ENCODE results near the gene HBP1.

Gene HBP1

DNA sequence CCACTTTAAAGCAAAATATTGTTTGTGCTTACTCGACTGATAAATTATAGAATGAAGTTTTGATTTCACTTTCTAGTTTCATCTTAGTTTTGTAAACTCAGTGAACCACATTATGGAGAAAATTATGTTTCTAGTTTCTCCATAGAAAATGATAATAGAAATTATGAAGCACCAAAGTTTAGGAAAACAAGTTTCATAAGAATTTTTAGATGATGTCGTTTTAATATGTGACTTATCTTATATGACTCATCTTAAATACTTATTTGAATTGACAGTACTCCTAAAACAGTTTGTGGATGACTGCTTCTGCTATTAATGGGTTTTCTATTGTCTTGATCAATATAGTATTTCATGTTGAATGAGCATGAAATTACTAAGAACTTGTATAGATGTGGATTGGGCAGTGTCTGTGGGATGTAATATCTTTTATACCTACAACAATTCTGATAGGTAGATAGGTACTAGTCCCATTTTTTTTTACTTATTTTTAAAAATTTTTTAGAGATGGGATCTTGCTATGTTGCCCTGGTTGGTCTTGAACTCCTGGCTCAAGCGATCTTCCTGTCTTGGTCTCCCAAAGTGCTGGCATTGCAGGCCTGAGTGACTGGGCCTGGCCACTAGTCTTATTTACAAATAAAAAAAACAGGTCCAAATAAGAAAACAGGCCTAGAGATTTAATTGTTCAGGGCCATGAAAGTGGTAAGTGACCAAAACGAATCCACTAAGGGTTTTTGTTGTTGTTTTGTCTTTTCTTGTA is 3.7 kb downstream of the HBP1 start:
- peak; percentile 48 for DNase-seq
- in situ Hi-C loops (cut with HindIII; ENCODE audit: low pct_ligation_motif_present, low pct_unique_long_range_greater_than_20kb, low sequenced_read_pairs) = no loop called here

DNA sequence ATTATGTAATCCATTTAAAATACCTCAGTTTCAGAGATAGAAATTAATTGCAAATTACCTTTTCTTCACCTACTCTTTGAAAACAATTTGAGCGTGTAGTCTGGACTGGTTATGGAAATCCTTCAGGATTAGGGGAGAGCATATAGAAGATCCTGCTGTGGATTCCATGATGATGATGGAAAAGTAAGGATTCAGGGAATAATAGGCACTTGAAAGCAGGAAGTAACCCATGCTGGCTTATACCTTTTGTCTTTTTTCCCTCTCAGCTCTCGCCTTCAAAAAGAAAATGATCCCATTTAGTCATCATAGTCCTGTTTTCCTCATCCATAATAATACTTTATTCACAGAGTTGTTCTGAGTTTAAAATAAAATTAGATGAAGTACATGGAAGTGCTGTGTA is 4.4 kb downstream of the HBP1 start:
- in situ Hi-C loops (cut with HindIII; ENCODE audit: low pct_ligation_motif_present, low pct_unique_long_range_greater_than_20kb, low sequenced_read_pairs) = no loop called here

DNA sequence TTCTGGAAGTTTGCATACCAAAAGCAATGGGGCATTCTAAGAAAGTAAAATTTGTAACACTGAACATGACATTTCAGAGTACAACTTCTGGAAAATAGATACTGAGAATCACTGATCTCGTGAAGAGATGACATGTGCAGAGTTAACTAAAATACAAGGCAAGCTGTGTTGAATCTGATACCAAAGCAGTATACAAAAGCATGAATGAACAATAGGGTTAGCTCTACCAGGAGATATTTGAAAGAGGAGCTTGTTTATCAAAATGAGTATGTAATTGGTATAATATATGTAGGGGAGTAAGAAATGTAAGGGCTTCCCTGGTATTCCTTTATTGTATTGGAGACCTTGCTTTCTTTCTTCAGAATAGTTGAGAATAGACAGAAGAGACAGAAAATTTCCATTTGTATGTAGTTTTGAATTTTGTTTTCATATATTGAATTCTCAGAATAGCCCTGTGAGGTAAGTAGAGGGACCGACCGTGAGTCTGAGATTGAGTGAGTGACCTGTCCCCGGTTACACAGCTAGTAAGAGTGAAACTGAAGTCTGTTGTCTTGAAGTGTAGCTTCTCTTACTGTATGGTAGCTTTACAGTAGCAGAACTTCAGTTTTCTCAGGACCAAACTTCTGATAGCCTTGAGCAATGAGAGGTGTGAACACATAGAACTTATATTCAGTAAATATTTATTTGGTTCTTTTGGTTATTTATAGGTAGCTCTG is 5.0 kb downstream of the HBP1 start:
- in situ Hi-C loops (cut with HindIII; ENCODE audit: low pct_ligation_motif_present, low pct_unique_long_range_greater_than_20kb, low sequenced_read_pairs) = no loop called here
- DNase-seq = no peak

More for the DNA sequence above, 4.4 kb downstream of the HBP1 start:
- DNase-seq = no peak

DNA sequence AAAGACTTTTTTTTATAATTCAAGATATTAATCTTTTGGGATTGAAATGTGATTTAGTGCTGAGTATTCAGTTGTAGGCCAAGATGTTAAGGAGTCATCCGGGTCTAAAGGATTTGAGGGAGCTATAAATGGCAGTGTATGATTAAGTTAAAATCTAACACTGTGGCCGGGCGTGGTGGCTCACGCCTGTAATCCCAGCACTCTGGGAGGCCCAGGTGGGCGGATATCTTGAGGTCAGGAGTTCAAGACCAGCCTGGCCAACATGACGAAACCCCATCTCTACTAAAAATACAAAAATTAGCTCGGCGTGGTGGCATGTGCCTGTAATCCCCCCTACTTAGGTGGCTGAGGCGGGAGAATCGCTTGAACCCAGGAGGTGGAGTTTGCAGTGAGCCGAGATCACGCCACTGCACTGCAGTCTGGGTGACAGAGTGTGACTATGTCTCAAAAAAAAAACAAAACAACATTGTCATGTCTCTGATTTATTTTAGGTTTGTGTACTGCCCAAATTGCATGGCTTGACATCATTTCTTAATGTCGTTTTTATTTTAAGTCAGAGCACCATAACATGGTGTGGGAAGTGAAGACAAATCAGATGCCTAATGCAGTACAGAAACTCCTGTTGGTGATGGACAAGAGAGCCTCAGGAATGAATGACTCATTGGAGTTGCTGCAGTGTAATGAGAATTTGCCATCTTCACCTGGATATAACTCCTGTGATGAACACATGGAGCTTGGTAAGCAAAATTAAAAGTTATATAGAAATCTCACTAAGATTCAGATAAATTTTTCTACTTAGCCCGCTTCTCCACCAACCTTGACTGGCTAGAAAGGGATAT is 10.7 kb downstream of the HBP1 start:
- DNase-seq = peak; percentile 66
- in situ Hi-C loops (cut with HindIII; ENCODE audit: low pct_ligation_motif_present, low pct_unique_long_range_greater_than_20kb, low sequenced_read_pairs) = no loop called here

DNA sequence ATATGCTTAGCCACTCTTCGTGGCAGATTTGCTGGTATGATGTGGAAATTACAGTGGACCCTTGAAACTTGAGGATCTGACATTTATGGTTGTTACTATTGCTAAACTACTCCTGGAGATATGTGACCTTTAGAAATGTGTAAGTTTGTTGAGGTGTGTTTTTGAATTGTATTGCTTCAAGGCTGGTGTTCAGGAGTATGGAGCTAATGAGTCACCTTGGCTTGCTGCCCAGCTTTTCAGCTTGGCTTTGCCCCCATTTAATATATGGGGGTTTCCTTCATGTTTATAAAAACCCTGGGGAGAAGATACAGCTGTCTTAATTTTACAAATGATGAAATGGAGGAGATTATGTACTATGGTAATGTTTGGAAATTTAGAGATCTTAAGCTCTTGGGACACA is 11.6 kb downstream of the HBP1 start:
- in situ Hi-C loops (cut with HindIII; ENCODE audit: low pct_ligation_motif_present, low pct_unique_long_range_greater_than_20kb, low sequenced_read_pairs) = no loop called here
- DNase-seq = peak; percentile 58

DNA sequence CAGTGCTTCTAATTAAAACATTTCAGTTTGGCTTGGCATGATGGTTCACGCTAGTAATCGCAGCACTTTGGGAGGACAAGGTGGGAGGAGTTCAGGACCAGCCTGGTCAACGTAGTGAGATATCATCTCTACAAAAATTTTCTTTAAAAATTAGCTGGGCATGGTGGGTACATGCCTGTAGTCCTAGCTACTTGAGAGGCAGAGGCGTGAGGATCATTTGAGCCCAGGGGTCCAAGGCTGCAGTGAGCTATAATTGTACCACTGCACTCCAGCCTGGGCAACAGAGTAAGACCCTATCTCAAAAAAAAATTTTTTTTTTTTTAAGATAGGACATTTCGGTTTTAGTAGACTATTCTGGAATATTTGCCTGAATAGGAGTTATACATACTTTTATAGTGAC is 12.4 kb downstream of the HBP1 start:
- no peak for DNase-seq
- in situ Hi-C loops (cut with HindIII; ENCODE audit: low pct_ligation_motif_present, low pct_unique_long_range_greater_than_20kb, low sequenced_read_pairs) = no loop called here

DNA sequence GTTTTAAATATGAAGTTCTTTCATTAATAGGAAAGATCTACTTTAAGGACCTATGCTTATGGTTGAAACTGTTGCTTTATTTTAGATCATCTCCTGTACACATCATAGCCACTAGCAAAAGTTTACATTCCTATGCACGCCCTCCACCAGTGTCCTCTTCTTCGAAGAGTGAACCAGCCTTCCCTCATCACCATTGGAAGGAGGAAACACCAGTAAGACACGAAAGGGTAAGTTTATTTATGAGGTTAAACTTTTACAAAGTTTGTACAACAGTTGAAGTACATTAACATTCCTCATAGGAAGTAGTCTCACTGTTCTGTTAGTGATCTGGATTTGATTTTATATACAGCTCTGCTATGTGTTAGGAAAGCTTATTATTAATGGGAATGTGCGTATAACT is 16.9 kb downstream of the HBP1 start:
- DNase-seq = peak; percentile 26
- in situ Hi-C loops (cut with HindIII; ENCODE audit: low pct_ligation_motif_present, low pct_unique_long_range_greater_than_20kb, low sequenced_read_pairs) = no loop called here

DNA sequence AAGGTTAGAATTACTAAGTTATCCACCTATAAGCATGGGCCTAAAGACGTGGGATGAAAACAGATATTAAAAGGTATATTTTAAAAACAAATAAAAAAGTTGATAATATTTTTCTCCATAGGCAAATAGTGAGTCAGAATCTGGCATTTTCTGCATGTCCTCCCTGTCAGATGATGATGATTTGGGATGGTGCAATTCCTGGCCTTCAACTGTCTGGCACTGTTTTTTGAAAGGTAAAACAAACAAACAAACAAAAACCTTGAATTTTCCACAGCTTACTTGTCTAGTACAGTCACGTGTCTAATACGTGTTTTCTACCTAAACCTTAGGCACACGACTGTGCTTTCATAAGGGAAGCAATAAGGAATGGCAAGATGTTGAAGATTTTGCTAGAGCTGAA is 17.4 kb downstream of the HBP1 start:
- in situ Hi-C loops (cut with HindIII; ENCODE audit: low pct_ligation_motif_present, low pct_unique_long_range_greater_than_20kb, low sequenced_read_pairs) = no loop called here
- no peak for DNase-seq

DNA sequence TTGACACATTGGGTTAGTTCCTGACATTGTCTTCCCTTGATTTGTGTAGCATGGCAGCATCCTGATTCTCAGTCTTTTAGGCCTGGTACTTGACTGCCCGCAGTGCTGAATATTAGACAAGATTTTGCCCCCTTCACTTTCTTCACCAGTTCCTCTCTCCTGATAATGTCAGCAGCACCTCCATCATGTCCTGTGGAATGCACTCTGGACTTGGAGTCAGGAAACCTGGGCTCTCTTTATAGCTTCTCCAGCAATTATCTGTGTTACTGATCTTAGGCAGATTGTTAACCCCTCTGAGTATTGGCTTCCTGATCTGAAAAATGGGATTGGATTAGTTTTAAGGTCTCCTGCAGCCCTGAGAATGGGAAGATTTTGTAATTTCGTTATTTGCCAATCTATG is 19.0 kb downstream of the HBP1 start:
- in situ Hi-C loops (cut with HindIII; ENCODE audit: low pct_ligation_motif_present, low pct_unique_long_range_greater_than_20kb, low sequenced_read_pairs) = no loop called here
- DNase-seq = no peak

DNA sequence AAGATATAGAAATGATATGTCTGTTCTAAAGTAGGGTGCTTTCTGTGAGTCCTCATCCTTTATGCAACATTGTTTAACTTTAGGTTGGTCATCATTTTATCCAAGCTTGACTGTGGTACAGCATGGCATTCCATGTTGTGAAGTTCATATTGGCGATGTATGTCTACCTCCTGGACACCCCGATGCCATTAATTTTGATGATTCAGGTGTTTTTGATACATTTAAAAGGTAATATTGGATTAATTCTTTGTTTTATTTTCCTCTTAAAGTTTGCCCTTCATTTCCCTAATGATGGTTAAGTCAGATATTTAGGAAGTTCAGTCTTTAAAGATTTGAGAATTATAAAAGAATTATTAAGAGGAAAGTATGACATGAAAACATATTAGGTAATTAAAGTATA is 21.3 kb downstream of the HBP1 start:
- in situ Hi-C loops (cut with HindIII; ENCODE audit: low pct_ligation_motif_present, low pct_unique_long_range_greater_than_20kb, low sequenced_read_pairs) = no loop called here

DNA sequence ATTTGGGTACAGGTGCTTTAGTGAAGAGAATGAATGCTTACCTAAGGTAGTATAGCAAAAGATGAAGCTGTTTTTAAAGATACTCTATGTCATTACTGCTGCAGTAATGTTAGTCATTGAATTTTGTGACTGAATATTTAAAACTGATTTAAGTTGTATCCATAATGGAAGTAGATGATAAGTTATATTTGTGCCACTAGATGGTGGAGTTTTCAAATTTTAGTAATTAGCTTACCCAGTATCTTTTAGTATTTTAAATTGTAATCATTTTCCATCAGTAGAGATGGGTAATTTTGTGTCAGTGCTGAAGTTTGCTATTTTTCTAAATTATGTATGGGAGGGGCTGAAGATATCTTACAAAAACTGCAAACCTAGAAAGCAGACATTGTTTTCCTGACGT is 25.2 kb downstream of the HBP1 start:
- DNase-seq = no peak
- in situ Hi-C loops (cut with HindIII; ENCODE audit: low pct_ligation_motif_present, low pct_unique_long_range_greater_than_20kb, low sequenced_read_pairs) = no loop called here

More for the DNA sequence above, 21.3 kb downstream of the HBP1 start:
- DNase-seq = no peak

DNA sequence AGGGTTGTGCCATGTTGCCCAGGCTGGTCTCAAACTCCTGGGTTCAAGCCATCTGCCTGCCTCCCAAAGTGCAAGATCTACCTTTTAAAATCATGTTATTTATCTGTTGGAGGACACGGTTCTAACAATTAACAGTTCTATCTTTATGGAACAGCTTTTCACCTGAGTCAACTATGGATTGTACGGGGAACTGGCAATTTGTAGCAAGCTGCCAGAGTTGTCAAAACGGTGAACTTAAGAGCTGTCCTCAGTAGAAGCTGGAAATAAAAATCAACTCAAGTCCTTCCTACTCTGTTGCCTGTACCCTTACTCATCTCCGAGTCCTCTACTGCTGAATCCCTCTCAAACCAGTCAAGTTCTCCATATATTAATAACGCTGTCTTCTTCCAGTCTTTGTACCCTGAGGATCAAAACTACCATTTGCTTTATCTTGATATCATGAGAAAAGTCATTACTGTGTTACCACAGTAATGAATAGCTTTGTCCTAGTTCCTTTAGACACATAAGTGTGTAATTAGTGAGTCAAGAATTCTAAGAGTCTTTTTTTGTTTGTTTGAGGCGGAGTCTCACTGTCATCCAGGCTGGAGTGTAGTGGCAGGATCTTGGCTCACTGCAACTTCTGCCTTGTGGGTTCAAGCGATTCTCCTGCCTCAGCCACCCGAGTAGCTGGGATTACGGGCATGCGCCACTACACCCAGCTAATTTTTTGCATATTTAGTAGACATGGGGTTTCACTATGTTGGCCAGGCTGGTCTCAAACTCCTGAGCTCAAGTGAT is 28.2 kb downstream of the HBP1 start:
- in situ Hi-C loops (cut with HindIII; ENCODE audit: low pct_ligation_motif_present, low pct_unique_long_range_greater_than_20kb, low sequenced_read_pairs) = no loop called here
- no peak for DNase-seq

DNA sequence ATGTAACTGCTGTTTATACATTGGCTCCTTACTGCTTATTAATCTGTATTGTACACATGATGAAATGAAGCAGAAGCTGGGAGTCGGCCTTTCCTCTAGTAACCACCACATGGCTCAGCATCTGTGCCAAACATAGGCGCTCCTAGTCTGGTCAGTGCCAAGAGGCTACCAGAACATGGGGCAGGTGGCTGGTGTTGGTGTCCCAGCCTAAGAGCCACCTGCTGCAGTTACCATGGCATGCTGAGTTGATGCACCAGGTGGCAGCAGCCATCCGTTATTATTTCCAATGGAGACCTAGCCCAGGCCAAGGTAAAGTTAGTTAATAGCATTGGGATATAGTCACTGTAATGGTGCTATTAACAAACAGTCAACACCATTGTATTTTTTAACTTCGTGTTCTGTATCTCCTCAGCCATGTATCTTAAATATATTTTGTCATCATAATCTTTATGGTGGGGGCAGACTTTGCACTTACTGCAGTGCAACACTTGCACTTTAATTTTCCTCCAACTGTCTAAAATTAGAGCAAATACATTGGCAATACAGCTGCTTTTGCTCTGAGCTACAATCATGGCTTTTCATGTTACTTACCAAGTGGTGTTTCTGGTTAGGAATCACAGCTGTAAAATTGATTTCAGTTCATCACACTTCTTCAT is 33.1 kb downstream of the HBP1 start:
- in situ Hi-C loops (cut with HindIII; ENCODE audit: low pct_ligation_motif_present, low pct_unique_long_range_greater_than_20kb, low sequenced_read_pairs) = no loop called here
- peak; percentile 55 for DNase-seq

DNA sequence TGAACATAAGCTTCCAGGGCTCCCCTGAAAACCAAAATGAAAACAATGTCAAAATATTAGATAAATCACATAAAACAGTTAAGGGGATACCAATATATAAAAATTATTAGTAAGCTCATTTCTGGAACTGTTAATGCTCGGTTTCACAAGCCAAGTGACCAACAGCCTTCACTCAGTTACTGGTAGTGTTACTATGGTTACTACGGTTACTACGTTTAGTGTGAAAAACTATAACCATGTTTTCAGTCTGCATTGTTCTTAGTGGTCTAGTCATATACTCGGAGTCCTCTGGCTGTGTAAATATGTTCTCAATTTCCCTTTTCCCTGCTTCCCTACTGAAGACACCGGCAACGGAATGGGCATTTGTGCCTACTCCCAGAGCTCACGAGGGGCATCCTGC is 34.8 kb downstream of the HBP1 start:
- in situ Hi-C loops (cut with HindIII; ENCODE audit: low pct_ligation_motif_present, low pct_unique_long_range_greater_than_20kb, low sequenced_read_pairs) = no loop called here
- DNase-seq = no peak

DNA sequence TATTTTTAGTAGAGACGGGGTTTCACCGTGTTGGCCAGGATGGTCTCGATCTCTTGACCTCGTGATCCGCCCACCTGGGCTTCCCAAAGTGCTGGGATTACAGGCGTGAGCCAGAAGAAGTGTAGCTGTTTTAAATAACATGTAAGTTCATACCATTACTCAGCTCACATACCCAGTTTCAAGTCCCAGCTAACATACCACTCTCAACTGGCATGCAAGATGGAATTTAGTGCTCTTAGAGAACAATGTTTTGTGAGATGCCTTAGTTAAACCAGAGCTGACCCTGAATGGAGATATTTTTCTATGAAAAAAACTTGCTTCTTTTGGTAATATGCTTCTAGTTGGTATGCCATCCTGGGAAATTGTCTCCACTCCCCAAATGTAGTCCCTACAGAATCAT is 37.3 kb downstream of the HBP1 start:
- in situ Hi-C loops (cut with HindIII; ENCODE audit: low pct_ligation_motif_present, low pct_unique_long_range_greater_than_20kb, low sequenced_read_pairs) = no loop called here
- no peak for DNase-seq

DNA sequence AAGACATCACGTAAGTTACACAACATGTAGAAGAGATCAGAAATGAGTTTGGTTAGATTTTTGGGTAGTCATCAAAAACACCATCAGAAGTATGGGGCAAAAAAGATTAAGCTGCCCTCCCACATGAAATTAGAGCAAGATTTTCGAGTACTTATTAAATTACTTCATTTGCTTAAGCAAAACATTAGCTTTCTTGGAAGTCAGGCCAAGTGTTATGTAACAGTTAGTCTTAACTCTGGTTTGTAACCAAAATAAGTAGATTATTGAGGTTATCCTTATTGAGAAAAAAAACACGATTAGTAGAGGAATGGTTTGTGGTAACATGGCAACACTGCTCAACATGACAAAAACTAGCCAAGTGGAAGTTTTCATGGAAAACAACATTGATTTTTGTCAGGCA is 37.9 kb downstream of the HBP1 start:
- no peak for DNase-seq
- in situ Hi-C loops (cut with HindIII; ENCODE audit: low pct_ligation_motif_present, low pct_unique_long_range_greater_than_20kb, low sequenced_read_pairs) = no loop called here

DNA sequence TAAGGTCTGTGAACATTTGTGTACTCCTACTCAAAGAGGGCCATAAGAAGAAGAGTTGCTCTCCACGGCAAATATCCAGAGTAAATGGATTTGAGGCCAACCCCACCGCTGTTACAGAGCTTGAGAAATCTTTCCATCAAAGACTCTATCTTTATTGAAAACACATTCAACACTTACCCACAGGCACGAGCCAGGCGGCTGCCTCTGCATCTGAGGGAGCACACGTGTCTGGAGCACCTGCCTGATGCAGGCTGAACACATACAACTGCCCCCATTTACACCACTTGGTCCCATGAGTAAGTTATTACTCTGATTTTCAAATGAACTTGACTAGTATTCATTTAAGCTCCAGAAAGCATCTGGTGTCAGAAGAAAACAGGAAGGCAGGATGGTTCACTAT is 38.7 kb downstream of the HBP1 start:
- no peak for DNase-seq
- in situ Hi-C loops (cut with HindIII; ENCODE audit: low pct_ligation_motif_present, low pct_unique_long_range_greater_than_20kb, low sequenced_read_pairs) = no loop called here

DNA sequence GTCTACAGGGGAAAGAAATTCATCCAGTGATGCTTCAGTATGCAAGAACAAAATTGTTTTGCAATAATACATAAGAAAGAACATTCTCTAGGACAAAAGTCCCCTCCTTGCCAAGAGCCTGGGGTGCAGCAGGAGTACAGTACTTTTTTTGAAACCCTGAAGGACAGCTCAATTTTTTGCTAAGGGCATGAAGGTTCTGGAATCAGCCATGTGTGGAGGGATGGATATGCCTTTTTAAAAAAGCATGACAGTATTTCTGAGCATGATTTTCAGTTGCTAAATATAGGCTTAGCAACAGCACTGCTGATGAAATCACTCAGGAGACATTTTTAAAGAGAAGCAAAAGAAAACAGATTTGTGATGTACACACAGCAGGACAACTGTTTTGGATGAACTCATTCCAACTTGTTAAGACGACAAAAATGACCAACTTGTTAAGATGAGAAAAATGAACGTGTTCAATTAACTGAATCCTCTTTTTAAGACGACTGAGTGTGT is 39.3 kb downstream of the HBP1 start:
- in situ Hi-C loops (cut with HindIII; ENCODE audit: low pct_ligation_motif_present, low pct_unique_long_range_greater_than_20kb, low sequenced_read_pairs) = no loop called here
- DNase-seq = no peak
